Thyroid gland (tissue), 4 donors: ENCODE measurements around the gene SETD7. TPM values are rescaled to one million over a fixed set of nuclear protein-coding genes. Genes with fewer than 3 reads are reported as not detected.

Source experiments
- DNase-seq, 2 donors: peaks; one replicate each; pipeline ENCODE4 v3.0.0-alpha.2; 2019
- H3K27ac ChIP-seq, 3 donors: fragments of 200-600 bp; sonication (generic); 1 replicate in 2 of 3; 2 replicates in 1 of 3; pipeline ENCODE4 v1.5.1; 2016 to 2019; ENCODE audit warnings: mild to moderate bottlenecking in 1 of 3, moderate library complexity in 1 of 3
- H3K27me3 ChIP-seq: fragments of 200-600 bp; sonication (generic); one replicate; pipeline ENCODE4 v1.5.1; 2019
- H3K36me3 ChIP-seq, 2 donors: fragments of 200-600 bp; sonication (generic); one replicate each; pipeline ENCODE4 v1.5.1; 2016 to 2019
- H3K4me1 ChIP-seq, 2 donors: fragments of 200-600 bp; sonication (generic); one replicate each; pipeline ENCODE4 v1.5.1; 2017 to 2019
- H3K4me3 ChIP-seq, 3 donors: fragments of 200-600 bp; sonication (generic); replicated peaks in 1 of 3; 1 replicate in 2 of 3; 2 replicates in 1 of 3; pipeline ENCODE4 v1.5.1; 2016; ENCODE audit warnings: mild to moderate bottlenecking in 1 of 3
- H3K9me3 ChIP-seq: fragments of 200-600 bp; sonication (generic); one replicate; pipeline ENCODE4 v1.5.1; 2017
- CTCF ChIP-seq, 6 experiments: fragments of 200-600 bp in 3 of 6; fragments of 450-650 bp in 3 of 6; sonication (generic) in 3 of 6; IDR thresholded peaks; one replicate each; pipeline ENCODE4 v1.5.1; 2016 to 2019; ENCODE audit warnings: antibody characterized with exemption in 6 of 6, mild to moderate bottlenecking in 2 of 6, inconsistent platforms in 1 of 6, moderate library complexity in 1 of 6
- POLR2A ChIP-seq, 2 donors: fragments of 450-650 bp; IDR thresholded peaks; one replicate each; pipeline ENCODE4 v1.6.1; 2017; ENCODE audit warnings: antibody characterized with exemption in 2 of 2, mild to moderate bottlenecking in 2 of 2, moderate library complexity in 1 of 2
- WGBS, 2 donors: methylation state at CpG; one replicate each; pipeline ENCODE4 v1.1.5; 2017; 5-methylcytosine and 5-hydroxymethylcytosine counted together
- intact Hi-C: fragments of 100-400 bp; cut with DNase I; formaldehyde crosslinking; loops from one replicate; pipeline ENCODE4 v1.15.1; 2023
- total RNA-seq, 4 donors: library from RNA; depleted of rRNA; stranded (reverse); fragments of >200 nt; gene quantifications; one replicate each; pipeline ENCODE4 v1.2.3, GENCODE V29; 2016

Gene SETD7
- total RNA-seq, 4 donors from 2014 or later = 33.3 to 73.0 (median 37.1) TPM

- Histone ChIP-seq H3K27ac (no peak overlapping the region), H3K36me3 (no peaks in the 10 kb centered on the region), H3K4me1 (no peaks in the 10 kb centered on the region), H3K4me3 (no peak overlapping the region), H3K9me3 (no peaks in the 10 kb centered on the region), H3K27me3 (no peaks in the 10 kb centered on the region)
- intact Hi-C loops = no loop called here
- 92 to 93% methylated on average over 5 of the region's 5 CpGs for WGBS, 2 donors
- DNase-seq = no peak
- no peak for TF ChIP-seq CTCF (IDR thresholded peaks at IDR 0.05)
- no peak for TF ChIP-seq POLR2A (IDR thresholded peaks at IDR 0.05)
These were observed 38.7 kb upstream of the SETD7 start for GRCh38 chr4:139594591-139595185.

GRCh38 chr4:139593091-139593564, 37.1 kb upstream of the SETD7 start:
- intact Hi-C loops = no loop called here
- no peaks in the 10 kb centered on the region for H3K4me1 ChIP-seq
- WGBS, 2 donors = 62% methylated on average over 4 of the region's 4 CpGs
- TF ChIP-seq POLR2A (IDR thresholded peaks at IDR 0.05) = no peak
- TF ChIP-seq CTCF (IDR thresholded peaks at IDR 0.05) = no peak
- no peaks in the 10 kb centered on the region for H3K9me3 ChIP-seq
- H3K4me3 ChIP-seq = no peak overlapping the region
- H3K27ac ChIP-seq = no peak overlapping the region
- no peak for DNase-seq
- no peaks in the 10 kb centered on the region for H3K36me3 ChIP-seq
- no peaks in the 10 kb centered on the region for H3K27me3 ChIP-seq

GRCh38 chr4:139589336-139590018, 33.5 kb upstream of the SETD7 start:
- no peaks in the 10 kb centered on the region for H3K4me1 ChIP-seq
- 69 to 79% methylated on average over 1 of the region's 1 CpG for WGBS, 2 donors
- H3K4me3 ChIP-seq = no peak overlapping the region
- no peaks in the 10 kb centered on the region for H3K27me3 ChIP-seq
- no peak for TF ChIP-seq CTCF (IDR thresholded peaks at IDR 0.05)
- TF ChIP-seq POLR2A (IDR thresholded peaks at IDR 0.05) = no peak
- intact Hi-C loops = no loop called here
- no peak overlapping the region for H3K27ac ChIP-seq
- no peaks in the 10 kb centered on the region for H3K36me3 ChIP-seq
- DNase-seq = no peak
- no peaks in the 10 kb centered on the region for H3K9me3 ChIP-seq

- intact Hi-C loops = no loop called here
- TF ChIP-seq POLR2A (IDR thresholded peaks at IDR 0.05) (no peak), CTCF (IDR thresholded peaks at IDR 0.05) (no peak)
- 85 to 88% methylated on average over 4 of the region's 4 CpGs for WGBS, 2 donors
- no peaks in the 10 kb centered on the region for H3K9me3 ChIP-seq
- H3K4me1 ChIP-seq = no peaks in the 10 kb centered on the region
- no peak overlapping the region for H3K4me3 ChIP-seq
- no peak for DNase-seq
- no peaks in the 10 kb centered on the region for H3K27me3 ChIP-seq
- H3K27ac ChIP-seq = no peak overlapping the region
- H3K36me3 ChIP-seq = no peaks in the 10 kb centered on the region
These were observed 31.4 kb upstream of the SETD7 start for GRCh38 chr4:139587446-139587845.

- intact Hi-C loops = no loop called here
- TF ChIP-seq POLR2A (IDR thresholded peaks at IDR 0.05) (no peak), CTCF (IDR thresholded peaks at IDR 0.05) (no peak)
- Histone ChIP-seq H3K4me1 (no peaks in the 10 kb centered on the region), H3K9me3 (no peaks in the 10 kb centered on the region), H3K4me3 (no peak overlapping the region), H3K36me3 (no peaks in the 10 kb centered on the region), H3K27me3 (no peaks in the 10 kb centered on the region), H3K27ac (no peak overlapping the region)
- no peak for DNase-seq
- WGBS, 2 donors = 76 to 90% methylated on average over 4 of the region's 4 CpGs
These were observed 29.5 kb upstream of the SETD7 start for GRCh38 chr4:139585473-139585872.
